GM18951 (cell line): ENCODE measurements around the gene ZNF444.
"Not testable (repeated sequence)": the region's sequence is repeated elsewhere in the genome, so short reads cannot be mapped to it uniquely, and the experiment has no call there.

Experiments
- POLR2A ChIP-seq: IDR thresholded peaks from 4 replicates; pipeline ENCODE4 v1.6.1; 2011; ENCODE audit warnings: mild to moderate bottlenecking; ENCODE audit not compliant: insufficient read length, insufficient read depth; ENCODE audit errors: extremely low read depth
- in situ Hi-C: fragments of 300-500 bp; cut with MboI; formaldehyde crosslinking; loops from one replicate; pipeline ENCODE4 v1.12.0; 2022; ENCODE audit warnings: low sequenced_read_pairs, mixed read lengths, inconsistent platforms; ENCODE audit not compliant: unreplicated experiment

The ZNF444 gene

DNA sequence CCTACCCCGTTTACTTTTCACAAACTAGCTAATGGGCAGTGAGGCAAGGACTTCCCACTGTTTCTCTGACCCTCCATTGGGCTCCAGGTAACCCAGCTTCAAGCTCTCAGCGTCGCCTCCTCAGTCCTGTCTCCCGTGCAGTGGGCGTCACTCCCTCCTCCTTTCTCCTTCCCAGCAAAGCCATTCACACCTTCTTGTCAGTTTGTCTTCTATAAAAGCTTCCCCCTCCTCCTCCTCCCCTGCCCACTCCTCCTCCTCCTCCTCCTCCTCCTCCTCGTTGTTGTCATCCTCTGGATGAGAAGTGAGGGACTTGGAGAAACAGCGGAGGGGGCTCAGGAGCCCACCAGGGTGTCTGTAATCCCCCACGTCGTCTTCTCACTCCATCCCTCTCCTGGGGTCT lies 33.0 kb downstream of the ZNF444 start:
- no peak for TF ChIP-seq POLR2A
- in situ Hi-C loops = no loop called here

DNA sequence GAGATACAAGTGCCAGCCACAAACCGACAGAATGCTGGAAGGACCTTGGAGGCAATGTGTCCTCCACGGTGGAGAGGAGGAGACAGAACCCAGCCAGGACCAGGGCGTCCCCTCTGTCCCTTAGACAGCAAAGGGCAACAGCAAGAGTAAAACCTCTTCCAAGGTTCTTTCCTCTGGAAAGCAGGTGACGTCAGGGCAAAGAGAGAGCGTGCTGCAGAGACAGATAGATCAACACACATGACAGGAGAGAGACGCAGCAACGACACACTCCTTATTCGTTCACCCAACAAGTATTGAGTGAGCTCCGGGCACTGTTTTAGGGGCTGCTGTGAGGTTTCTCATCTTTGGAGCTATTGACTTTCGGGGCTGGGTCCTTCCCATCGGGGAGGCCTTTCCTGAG lies 33.5 kb downstream of the ZNF444 start:
- in situ Hi-C loops = no loop called here
- no peak for TF ChIP-seq POLR2A

DNA sequence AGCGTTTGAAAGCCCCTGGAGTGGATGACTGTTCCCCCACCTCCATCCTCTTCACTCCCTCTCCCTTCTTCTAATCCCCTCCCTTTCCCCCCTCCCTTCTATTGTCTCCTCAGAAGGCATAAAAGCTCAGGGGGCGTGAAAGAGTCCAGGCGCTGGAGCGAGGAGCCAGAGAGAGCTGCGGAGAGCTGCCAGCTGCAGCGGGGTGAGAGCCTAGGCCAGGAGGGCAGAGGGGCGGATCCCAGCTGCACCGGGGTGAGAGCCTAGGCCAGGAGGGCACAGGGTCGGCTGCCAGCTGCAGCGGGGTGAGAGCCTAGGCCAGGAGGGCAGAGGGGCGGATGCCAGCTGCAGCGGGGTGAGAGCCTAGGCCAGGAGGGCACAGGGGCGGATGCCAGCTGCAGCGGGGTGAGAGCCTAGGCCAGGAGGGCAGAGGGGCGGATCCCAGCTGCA lies 34.8 kb downstream of the ZNF444 start, which contains the start of gene GALP:
TSS of gene GALP (plus strand) at position 148 of the 447 bp plus-strand sequence. CDS start 1,101 bp downstream, outside the sequence.
- in situ Hi-C loops = not testable (repeated sequence)

DNA sequence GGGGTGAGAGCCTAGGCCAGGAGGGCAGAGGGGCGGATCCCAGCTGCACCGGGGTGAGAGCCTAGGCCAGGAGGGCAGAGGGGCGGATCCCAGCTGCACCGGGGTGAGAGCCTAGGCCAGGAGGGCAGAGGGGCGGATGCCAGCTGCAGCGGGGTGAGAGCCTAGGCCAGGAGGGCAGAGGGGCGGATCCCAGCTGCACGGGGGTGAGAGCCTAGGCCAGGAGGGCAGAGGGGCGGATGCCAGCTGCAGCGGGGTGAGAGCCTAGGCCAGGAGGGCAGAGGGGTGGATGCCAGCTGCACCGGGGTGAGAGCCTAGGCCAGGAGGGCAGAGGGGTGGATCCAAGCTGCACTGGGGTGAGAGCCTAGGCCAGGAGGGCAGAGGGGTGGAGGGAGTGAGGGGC lies 35.2 kb downstream of the ZNF444 start:
- in situ Hi-C loops = not testable (repeated sequence)

DNA sequence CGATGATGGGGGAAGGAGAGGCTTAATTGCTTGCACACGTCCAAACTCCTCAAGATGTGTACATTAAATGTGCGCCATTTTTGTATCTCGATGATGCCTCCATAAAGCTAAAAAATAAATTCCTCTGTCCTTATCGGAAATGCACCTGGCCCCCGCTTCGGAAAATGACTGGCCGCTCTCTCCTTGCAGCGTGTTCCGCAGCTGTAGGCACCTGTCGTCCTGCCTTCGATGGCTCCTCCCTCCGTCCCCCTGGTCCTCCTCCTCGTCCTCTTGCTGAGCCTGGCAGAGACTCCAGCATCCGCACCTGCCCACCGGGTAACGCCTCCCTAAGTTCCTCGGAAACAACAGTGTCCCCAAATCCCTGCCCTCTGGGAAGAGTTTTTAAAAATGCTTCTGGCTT lies 35.8 kb downstream of the ZNF444 start:
- in situ Hi-C loops = no loop called here
- TF ChIP-seq POLR2A = no peak

DNA sequence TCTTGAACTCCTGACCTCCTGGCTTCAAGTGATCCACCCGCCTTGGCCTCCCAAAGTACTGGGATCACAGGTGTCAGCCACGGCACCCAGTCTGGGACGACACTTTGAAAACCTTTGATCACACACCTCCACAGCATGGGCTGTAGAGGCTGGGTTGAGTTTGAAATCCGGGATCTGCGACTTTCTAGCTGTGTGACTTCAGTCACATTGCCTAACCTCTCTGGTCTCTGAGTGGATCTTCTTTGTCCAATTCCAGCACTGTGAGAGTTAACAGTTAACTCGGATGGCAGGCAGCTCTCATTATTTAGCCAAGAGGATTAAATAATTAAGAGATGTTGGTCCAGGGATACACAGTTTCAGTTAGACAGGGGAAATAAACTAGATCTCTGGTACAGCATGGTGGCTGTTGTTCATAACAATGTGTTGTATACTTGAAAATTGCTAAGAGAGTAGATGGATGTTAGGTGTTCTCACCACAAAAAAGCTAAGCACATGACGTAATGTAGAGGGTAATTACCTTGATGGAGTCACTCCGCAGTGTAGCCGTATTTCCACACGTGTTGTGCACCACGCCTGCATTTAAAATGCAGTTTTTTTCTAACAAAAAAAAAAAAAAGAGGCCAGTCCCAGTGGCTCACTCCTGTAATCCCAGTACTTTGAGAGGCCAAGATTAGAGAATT lies 36.6 kb downstream of the ZNF444 start:
- in situ Hi-C loops = no loop called here
- TF ChIP-seq POLR2A = no peak

DNA sequence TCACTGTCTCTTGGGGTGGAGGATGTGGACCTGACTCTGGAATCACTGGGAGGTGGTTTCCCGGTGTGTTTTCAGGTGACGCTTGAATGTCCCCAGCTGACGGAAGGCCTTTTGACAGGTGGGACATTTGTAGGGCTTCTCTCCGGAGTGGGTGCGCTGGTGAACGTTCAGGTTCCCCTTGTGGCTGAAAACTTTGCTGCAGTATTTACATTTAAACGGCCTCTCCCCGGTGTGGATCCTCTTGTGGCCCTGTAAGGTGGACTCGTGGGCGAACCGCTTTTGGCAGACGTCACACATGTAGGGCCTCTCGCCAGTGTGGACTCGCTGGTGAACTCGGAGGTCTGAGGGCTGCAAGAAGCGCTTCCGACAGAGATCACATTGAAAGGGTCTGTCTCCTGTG lies 48.7 kb downstream of the ZNF444 start:
- in situ Hi-C loops = no loop called here
- TF ChIP-seq POLR2A = no peak

DNA sequence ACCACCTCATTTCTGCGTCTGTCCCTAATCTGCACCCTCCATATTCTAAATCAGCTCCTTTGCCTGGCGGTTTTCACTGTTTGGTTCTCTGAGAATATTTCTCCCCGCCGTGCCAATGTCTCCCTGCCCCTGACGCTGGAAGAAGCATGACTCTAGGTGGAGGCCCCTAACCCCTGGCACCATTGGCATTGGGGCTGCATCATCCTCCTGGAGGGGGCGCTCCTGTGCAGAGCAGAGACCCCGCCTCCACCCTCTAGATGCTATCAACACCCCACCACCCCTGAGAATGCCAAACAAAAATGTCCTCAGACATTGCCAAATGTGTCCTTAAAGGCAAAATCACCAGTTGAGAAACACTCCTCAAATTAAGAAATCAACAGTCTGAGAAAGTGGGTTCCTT lies 50.0 kb downstream of the ZNF444 start:
- no peak for TF ChIP-seq POLR2A
- in situ Hi-C loops = no loop called here

DNA sequence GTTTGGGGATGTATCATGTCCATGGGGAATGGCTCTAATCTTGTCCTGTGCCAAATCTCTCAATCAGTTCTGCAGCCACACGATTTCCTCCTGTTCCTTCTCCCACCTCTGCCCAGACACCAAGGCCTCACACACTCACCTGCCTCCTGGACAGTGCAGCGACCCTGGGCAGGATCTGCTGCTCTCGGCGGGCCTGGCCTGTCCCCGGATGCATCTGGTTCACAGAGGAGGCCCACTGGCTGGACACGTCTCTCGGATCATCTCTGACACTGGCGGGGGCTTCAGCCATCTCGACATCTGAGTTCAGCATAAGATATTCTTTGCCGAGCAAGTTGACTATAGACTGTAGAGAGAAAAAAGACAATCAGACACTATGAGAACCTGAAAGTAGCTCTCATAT lies 50.6 kb downstream of the ZNF444 start:
- in situ Hi-C loops = no loop called here
- TF ChIP-seq POLR2A = no peak

DNA sequence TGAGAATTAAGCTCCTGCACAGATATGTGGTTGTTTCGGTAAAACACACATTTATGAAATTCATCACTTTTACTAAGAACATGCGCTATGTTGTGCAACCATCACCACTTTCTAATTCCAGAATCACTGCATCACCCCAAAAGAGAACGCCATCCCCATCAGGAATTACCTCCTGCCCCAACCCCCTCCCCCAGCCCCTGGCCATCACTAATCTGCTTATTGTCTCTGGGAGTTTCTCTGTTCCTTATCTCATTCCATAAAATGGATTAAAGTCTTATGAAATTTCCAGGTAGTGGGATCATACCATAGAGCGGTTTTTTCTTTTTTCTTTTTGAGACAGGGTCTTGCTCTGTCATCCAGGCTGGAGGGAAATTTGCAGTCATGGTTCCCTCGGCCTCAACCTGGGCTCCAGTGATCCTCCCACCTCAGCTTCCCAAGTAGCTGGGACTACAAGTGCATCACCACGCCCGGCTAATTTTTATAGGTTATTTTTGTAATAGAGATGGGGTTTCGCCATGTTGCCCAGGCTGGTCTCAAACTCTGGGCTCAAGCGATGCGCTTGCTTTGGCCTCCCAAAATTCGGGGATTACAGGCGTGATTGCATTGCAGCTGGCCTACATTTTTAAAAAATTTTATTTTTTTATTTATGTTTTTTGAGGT lies 53.0 kb downstream of the ZNF444 start:
- no peak for TF ChIP-seq POLR2A

DNA sequence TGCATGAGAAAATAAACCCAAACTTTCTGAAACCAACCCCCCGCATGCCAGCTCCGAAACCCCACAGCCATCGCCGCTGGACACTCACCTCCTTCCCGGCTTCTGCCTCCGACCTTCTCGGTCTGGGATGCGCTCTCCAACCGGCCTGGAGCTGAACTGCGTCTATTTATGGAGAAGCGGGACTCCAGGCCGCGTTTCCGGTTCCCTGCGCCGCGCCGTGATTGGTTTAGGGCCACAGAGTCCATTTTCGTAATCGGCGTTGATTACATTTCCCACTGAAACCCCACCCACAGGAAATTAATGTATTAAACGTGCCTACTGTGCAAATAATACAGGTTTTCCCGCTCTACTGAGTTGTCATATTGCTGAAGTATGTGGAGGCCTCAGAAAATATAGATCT lies 56.6 kb downstream of the ZNF444 start, which contains the start of gene ZSCAN5B:
TSS of gene ZSCAN5B (minus strand) at position 138 of the 400 bp plus-strand sequence. CDS start 4,731 bp downstream, outside the sequence.
- in situ Hi-C loops = not testable (repeated sequence)

More for the DNA sequence above, 53.0 kb downstream of the ZNF444 start:
- in situ Hi-C loops = no loop called here

DNA sequence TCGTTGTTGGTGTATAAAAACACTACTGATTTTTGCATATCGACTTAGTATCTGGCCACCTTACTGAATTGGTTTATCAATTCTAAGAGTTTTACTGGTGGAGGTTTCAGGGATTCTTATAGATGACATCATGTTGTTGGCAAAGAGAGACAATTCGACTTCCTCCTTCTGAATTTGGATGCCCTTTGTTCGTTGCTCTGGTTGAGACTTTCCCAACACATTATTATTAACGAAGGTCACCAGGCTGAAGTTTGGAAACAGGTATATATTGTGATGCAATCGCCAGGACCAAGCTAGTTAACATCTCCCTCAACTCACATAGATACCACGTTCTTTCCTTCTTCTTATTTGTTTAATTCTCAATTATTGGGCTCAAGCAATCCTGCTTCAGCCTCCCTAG lies 58.6 kb downstream of the ZNF444 start:
- in situ Hi-C loops = no loop called here
- TF ChIP-seq POLR2A = no peak

DNA sequence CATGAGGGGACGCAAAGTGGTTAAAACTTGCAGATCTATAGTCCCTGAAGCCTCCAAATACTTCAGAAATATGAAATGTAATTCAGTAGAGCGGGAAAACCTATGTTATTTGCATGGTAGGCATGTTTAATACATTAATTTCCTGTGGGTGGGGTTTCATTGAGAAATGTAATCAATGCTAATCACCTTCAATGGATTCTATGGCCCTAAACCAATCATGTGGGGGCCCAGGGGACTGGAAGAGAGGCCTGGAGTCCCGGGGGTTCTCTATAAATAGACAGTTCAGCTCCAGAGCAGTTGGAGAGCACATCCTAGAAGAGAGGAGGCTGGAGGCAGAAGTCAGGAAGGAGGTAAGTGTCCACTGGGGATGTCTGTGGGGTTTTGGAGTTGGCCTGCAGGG lies 60.9 kb downstream of the ZNF444 start, which contains the start of gene ZSCAN5C:
TSS of gene ZSCAN5C (plus strand) at position 301 of the 400 bp plus-strand sequence. CDS start 3,641 bp downstream, outside the sequence.
- TF ChIP-seq POLR2A = no peak
- in situ Hi-C loops = no loop called here

DNA sequence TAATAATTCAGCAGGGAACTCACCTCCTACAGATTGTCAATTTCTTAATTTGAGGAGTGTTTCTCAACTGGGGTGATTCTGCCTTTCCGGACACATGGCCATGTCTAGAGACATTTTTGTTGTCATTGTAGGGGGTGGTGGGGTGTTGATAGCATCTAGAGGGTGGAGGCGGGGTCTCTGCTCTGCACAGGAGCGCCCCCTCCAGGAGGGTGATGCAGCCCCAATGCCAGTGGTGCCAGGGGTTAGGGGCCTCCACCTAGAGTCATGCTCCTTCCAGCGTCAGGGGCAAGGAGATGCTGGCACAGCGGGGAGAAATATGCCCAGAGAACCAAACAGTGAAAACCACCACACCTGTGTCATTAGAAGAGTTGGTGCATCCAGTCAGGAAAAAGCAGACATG lies 66.5 kb downstream of the ZNF444 start:
- in situ Hi-C loops = not testable (repeated sequence)

DNA sequence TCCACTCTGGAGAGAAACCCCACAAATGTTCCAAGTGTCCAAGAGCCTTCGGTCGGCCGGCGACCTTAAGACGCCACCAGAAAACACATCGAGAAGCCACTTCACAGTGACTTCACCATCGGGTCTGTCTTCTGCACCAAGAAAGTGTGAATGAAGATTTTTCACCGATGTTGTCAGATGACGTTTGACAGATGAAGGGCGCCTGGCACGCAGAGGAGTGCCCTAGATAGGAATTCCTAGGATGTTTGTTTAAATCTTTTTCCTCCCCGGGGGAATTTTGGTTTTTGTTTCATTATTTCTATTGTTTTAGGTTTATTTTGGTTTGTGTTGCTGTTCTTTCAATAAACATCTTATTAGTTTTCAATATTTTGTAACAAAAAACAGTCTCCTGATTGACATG lies 68.0 kb downstream of the ZNF444 start:
- no peak for TF ChIP-seq POLR2A
- in situ Hi-C loops = no loop called here

DNA sequence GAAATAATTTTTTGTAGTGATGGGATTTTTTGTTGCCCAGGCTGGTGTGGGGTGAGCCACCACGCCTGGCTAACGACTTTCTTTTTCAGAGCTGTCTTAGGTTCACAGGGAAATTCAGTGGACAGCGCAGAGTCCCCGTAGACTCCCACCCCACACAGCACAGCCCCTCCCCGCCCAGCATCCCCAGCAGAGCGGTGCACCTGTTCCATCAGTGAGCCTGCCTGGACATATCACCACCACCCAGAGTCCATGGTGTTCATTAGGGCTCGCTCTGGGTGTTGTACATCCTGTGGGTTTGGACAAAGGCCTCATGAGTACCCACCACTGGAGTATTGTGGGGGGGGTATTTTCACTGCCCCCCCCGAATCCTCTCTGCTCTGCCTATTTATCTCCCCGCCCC lies 68.9 kb downstream of the ZNF444 start:
- in situ Hi-C loops = not testable (repeated sequence)
